T-helper 2 cell treated with Interferon-gamma antibody and Interleukin-4, amounts not matched to agents 5 μg/mL and 100 μg/mL, for 36 hours (primary cell): ENCODE data around the gene PSMB2.
"Not testable (repeated sequence)": the region's sequence is repeated elsewhere in the genome, so short reads cannot be mapped to it uniquely, and the experiment has no call there.

Experiments
- DNase-seq: peaks from one replicate; pipeline ENCODE4 v3.0.0; 2021; ENCODE audit warnings: low spot score
- H3K27ac Mint-ChIP-seq: one replicate; pipeline ENCODE4 v1.8.0; 2021; ENCODE audit warnings: mild to moderate bottlenecking, mixed read lengths
- H3K27me3 Mint-ChIP-seq: one replicate; pipeline ENCODE4 v1.8.0; 2021; ENCODE audit warnings: low read depth, mixed read lengths
- H3K36me3 Mint-ChIP-seq: one replicate; pipeline ENCODE4 v1.8.0; 2021; ENCODE audit warnings: low read depth, mixed read lengths
- H3K4me1 Mint-ChIP-seq: one replicate; pipeline ENCODE4 v1.8.0; 2021; ENCODE audit warnings: low read depth, mixed read lengths
- H3K4me3 Mint-ChIP-seq: one replicate; pipeline ENCODE4 v1.8.0; 2022; ENCODE audit warnings: mild to moderate bottlenecking, moderate library complexity, mixed read lengths
- H3K9me3 Mint-ChIP-seq: one replicate; pipeline ENCODE4 v1.8.0; 2021; ENCODE audit warnings: mixed read lengths

PSMB2 gene

GRCh38 chr1:35597870-35598269, 43.5 kb downstream of the PSMB2 start:
- H3K9me3 Mint-ChIP-seq = no peaks in the 10 kb centered on the region
- no peak overlapping the region for H3K27ac Mint-ChIP-seq
- peaks cover 14% of the 10 kb centered on the region for H3K36me3 Mint-ChIP-seq
- H3K27me3 Mint-ChIP-seq = no peaks in the 10 kb centered on the region
- peaks cover 8% of the 10 kb centered on the region for H3K4me1 Mint-ChIP-seq
- DNase-seq = no peak
- H3K4me3 Mint-ChIP-seq = no peak overlapping the region

GRCh38 chr1:35595684-35596083, 45.6 kb downstream of the PSMB2 start:
- no peak for DNase-seq
- H3K36me3 Mint-ChIP-seq = peaks cover 12% of the 10 kb centered on the region
- H3K27me3 Mint-ChIP-seq = no peaks in the 10 kb centered on the region
- H3K4me3 Mint-ChIP-seq = no peak overlapping the region
- H3K4me1 Mint-ChIP-seq = peaks cover 11% of the 10 kb centered on the region
- H3K27ac Mint-ChIP-seq = no peak overlapping the region
- H3K9me3 Mint-ChIP-seq = no peaks in the 10 kb centered on the region

- no peaks in the 10 kb centered on the region for H3K9me3 Mint-ChIP-seq
- DNase-seq = no peak
- no peak overlapping the region for H3K27ac Mint-ChIP-seq
- H3K4me3 Mint-ChIP-seq = no peak overlapping the region
- H3K36me3 Mint-ChIP-seq = peaks cover 5% of the 10 kb centered on the region
- H3K4me1 Mint-ChIP-seq = peaks cover 11% of the 10 kb centered on the region
- H3K27me3 Mint-ChIP-seq = no peaks in the 10 kb centered on the region
Measured at GRCh38 chr1:35594005-35594760, 47.1 kb downstream of the PSMB2 start.

GRCh38 chr1:35592991-35593769, 48.1 kb downstream of the PSMB2 start:
- peak overlapping the region; percentile 7 for H3K4me3 Mint-ChIP-seq
- peak overlapping the region; percentile 2 for H3K27ac Mint-ChIP-seq
- peaks cover 11% of the 10 kb centered on the region for H3K4me1 Mint-ChIP-seq
- no peak for DNase-seq
- H3K9me3 Mint-ChIP-seq = no peaks in the 10 kb centered on the region
- no peaks in the 10 kb centered on the region for H3K27me3 Mint-ChIP-seq
- H3K36me3 Mint-ChIP-seq = peaks cover 5% of the 10 kb centered on the region

- H3K4me1 Mint-ChIP-seq = peaks cover 11% of the 10 kb centered on the region
- no peak overlapping the region for H3K27ac Mint-ChIP-seq
- no peak overlapping the region for H3K4me3 Mint-ChIP-seq
- no peaks in the 10 kb centered on the region for H3K9me3 Mint-ChIP-seq
- H3K36me3 Mint-ChIP-seq = peaks cover 5% of the 10 kb centered on the region
- H3K27me3 Mint-ChIP-seq = no peaks in the 10 kb centered on the region
- no peak for DNase-seq
Measured at GRCh38 chr1:35591211-35591610, 50.1 kb downstream of the PSMB2 start.

- H3K9me3 Mint-ChIP-seq = no peaks in the 10 kb centered on the region
- H3K27me3 Mint-ChIP-seq = no peaks in the 10 kb centered on the region
- no peak overlapping the region for H3K27ac Mint-ChIP-seq
- peaks cover 11% of the 10 kb centered on the region for H3K4me1 Mint-ChIP-seq
- DNase-seq = no peak
- no peaks in the 10 kb centered on the region for H3K36me3 Mint-ChIP-seq
- H3K4me3 Mint-ChIP-seq = no peak overlapping the region
Measured at GRCh38 chr1:35590476-35591040, 50.8 kb downstream of the PSMB2 start.

GRCh38 chr1:35589516-35590427, 51.6 kb downstream of the PSMB2 start:
- Mint-ChIP-seq H3K27me3 (no peaks in the 10 kb centered on the region), H3K9me3 (no peaks in the 10 kb centered on the region), H3K4me3 (no peak overlapping the region), H3K36me3 (no peaks in the 10 kb centered on the region), H3K27ac (no peak overlapping the region), H3K4me1 (peaks cover 11% of the 10 kb centered on the region)
- no peak for DNase-seq

GRCh38 chr1:35588197-35588910, 53.0 kb downstream of the PSMB2 start:
- Mint-ChIP-seq H3K9me3 (no peaks in the 10 kb centered on the region), H3K27me3 (no peaks in the 10 kb centered on the region), H3K27ac (no peak overlapping the region), H3K36me3 (no peaks in the 10 kb centered on the region), H3K4me3 (no peak overlapping the region), H3K4me1 (peaks cover 5% of the 10 kb centered on the region)
- no peak for DNase-seq

GRCh38 chr1:35587736-35588135, 53.6 kb downstream of the PSMB2 start:
- Mint-ChIP-seq H3K27ac (no peak overlapping the region), H3K36me3 (no peaks in the 10 kb centered on the region)

GRCh38 chr1:35586808-35587207, 54.5 kb downstream of the PSMB2 start:
- Mint-ChIP-seq H3K27ac (no peak overlapping the region), H3K27me3 (no peaks in the 10 kb centered on the region), H3K9me3 (no peaks in the 10 kb centered on the region), H3K4me1 (no peaks in the 10 kb centered on the region), H3K36me3 (no peaks in the 10 kb centered on the region), H3K4me3 (no peak overlapping the region)
- DNase-seq = no peak

More at GRCh38 chr1:35587736-35588135, 53.6 kb downstream of the PSMB2 start:
- Mint-ChIP-seq H3K4me3 (no peak overlapping the region), H3K9me3 (no peaks in the 10 kb centered on the region), H3K4me1 (peaks cover 1% of the 10 kb centered on the region), H3K27me3 (no peaks in the 10 kb centered on the region)
- no peak for DNase-seq

GRCh38 chr1:35585805-35586204, 55.5 kb downstream of the PSMB2 start:
- H3K9me3 Mint-ChIP-seq, H3K27ac Mint-ChIP-seq, H3K4me3 Mint-ChIP-seq, DNase-seq, H3K36me3 Mint-ChIP-seq, H3K4me1 Mint-ChIP-seq, H3K27me3 Mint-ChIP-seq: not testable (repeated sequence)

GRCh38 chr1:35585281-35585680, 56.0 kb downstream of the PSMB2 start:
- Mint-ChIP-seq H3K27ac (no peak overlapping the region), H3K4me3 (no peak overlapping the region), H3K36me3 (no peaks in the 10 kb centered on the region), H3K4me1 (no peaks in the 10 kb centered on the region), H3K27me3 (no peaks in the 10 kb centered on the region), H3K9me3 (no peaks in the 10 kb centered on the region)
- DNase-seq = no peak

- not testable (repeated sequence) for H3K36me3 Mint-ChIP-seq, H3K27me3 Mint-ChIP-seq, DNase-seq, H3K27ac Mint-ChIP-seq, H3K4me3 Mint-ChIP-seq, H3K9me3 Mint-ChIP-seq, H3K4me1 Mint-ChIP-seq
Measured at GRCh38 chr1:35581621-35582020, 59.7 kb downstream of the PSMB2 start.
